Brain pericyte (primary cell): ENCODE measurements around the gene SF3B5.
"Not testable (repeated sequence)": the region's sequence is repeated elsewhere in the genome, so short reads cannot be mapped to it uniquely, and the experiment has no call there.

Experiments
- DNase-seq: peaks from one replicate; pipeline ENCODE4 v3.0.0-alpha.2; 2012; ENCODE audit warnings: low read depth, low spot score

SF3B5 gene

GRCh38 chr6:144095134-144096002 is at the start of gene SF3B5:
Gene SF3B5, minus strand, starts transcription at chr6:144095573. Its CDS starts 76 bp downstream, at chr6:144095497.
- DNase-seq: peak; percentile 99

- DNase-seq: no peak
These were observed 49.6 kb upstream of the SF3B5 start for GRCh38 chr6:144144996-144145395.

GRCh38 chr6:144143878-144144277 is 48.5 kb upstream of the SF3B5 start:
- no peak for DNase-seq

DNA sequence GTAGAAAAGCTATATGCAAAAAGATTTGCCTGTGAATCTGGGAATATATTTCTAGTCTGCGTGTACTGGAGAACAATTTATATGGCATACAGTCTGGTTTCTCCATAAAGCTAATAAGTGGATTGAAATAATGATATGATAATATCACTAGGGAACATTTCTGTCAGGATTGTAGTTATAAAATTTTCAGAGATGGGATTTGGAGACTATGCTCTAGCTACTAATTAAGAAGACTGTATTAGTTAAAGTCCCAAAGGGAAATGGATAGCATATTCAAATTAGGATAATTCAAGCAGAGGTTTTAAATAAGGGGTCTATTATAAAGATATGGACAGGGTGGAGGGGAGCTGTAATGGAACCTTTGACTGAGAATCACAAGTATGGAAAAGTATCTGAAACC is 47.7 kb upstream of the SF3B5 start:
- DNase-seq: no peak

DNA sequence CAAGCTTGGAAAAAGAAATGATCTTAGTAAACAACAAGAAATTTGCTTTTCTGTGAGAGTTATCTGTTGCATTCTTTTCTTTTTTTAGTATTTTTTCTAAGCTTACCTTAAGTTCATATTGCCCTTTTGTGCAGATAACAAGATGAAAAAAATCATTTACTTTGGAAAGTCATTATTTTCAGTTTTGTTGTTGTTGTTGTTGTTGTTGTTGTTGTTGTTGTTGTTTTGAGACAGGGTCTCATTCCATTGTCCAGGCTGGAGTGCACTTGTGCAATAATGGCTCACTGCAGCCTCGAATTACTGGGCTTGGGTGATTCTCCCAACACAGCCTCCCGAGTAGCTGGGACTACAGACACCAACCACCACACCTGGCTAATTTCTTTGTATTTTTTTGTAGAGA is 46.1 kb upstream of the SF3B5 start:
- DNase-seq: no peak

- DNase-seq: no peak
These were observed 45.5 kb upstream of the SF3B5 start for GRCh38 chr6:144140867-144141266.

- no peak for DNase-seq
These were observed 44.4 kb upstream of the SF3B5 start for GRCh38 chr6:144139817-144140216.

GRCh38 chr6:144138542-144138941 is 43.2 kb upstream of the SF3B5 start:
- no peak for DNase-seq

- no peak for DNase-seq
These were observed 39.4 kb upstream of the SF3B5 start for GRCh38 chr6:144134737-144135136.

GRCh38 chr6:144134176-144134575 is 38.8 kb upstream of the SF3B5 start:
- DNase-seq: no peak

GRCh38 chr6:144133225-144133821 is 38.0 kb upstream of the SF3B5 start:
- DNase-seq: no peak

DNA sequence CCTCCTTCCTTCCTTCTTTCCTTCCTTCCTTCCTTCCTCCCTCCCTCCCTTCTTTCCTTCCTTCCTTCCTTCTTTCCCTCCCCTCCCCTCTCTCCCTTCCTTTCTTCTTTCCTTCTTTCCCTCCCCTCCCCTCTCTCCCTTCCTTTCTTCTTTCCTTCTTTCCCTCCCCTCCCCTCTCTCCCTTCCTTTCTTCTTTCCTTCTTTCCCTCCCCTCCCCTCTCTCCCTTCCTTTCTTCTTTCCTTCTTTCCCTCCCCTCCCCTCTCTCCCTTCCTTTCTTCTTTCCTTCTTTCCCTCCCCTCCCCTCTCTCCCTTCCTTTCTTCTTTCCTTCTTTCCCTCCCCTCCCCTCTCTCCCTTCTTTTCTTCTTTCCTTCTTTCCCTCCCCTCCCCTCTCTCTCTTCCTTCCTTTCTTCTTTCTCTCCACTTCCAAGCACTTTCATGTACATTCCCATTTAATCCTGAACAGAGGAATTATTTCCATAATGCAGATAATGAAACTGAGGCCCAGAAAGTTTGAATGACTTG is 36.9 kb upstream of the SF3B5 start:
- not testable (repeated sequence) for DNase-seq

DNA sequence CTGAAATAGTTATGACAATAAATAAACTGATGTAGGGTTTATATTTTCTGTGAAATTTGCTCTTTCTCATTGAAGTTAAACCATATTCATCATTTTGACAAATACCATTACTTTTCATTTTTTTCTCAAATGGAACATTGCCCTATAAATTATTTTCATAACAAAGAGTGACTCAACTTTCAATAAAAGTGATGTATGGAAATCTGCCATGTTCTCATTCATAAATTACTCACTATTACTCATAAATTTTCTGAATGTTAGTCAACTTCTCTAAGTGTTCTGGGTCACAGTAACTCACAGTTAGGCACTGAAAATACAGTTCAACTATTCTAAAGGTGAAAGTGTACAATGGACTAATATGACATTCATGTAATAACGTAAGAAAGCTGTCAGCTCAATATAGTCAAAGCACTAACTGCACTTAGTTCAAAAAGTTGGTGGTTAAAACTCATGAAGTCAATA is 35.9 kb upstream of the SF3B5 start:
- DNase-seq: no peak

GRCh38 chr6:144129469-144129868 is 34.1 kb upstream of the SF3B5 start:
- no peak for DNase-seq

GRCh38 chr6:144127097-144127496 is 31.7 kb upstream of the SF3B5 start:
- DNase-seq: no peak

GRCh38 chr6:144123836-144124235 is 28.5 kb upstream of the SF3B5 start:
- no peak for DNase-seq

DNA sequence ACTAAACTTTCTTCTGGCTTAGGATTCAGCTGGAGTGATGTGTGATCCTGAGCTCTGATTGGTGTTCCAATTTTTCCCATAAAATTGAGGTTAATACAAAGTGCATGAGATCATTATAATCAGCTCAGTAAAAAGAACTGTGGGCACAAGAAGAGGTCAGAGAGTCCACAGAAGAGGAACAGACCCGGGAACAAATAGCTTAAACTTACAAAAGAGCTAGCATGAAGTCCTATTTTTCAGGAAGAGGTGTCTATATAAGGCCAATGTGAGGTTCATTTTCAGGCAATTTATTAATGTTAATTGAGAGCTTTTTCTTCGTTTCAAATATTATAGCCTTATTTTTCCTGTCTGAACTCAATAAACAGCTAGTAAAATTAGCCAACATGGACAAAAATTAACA is 28.0 kb upstream of the SF3B5 start:
- DNase-seq: no peak

DNA sequence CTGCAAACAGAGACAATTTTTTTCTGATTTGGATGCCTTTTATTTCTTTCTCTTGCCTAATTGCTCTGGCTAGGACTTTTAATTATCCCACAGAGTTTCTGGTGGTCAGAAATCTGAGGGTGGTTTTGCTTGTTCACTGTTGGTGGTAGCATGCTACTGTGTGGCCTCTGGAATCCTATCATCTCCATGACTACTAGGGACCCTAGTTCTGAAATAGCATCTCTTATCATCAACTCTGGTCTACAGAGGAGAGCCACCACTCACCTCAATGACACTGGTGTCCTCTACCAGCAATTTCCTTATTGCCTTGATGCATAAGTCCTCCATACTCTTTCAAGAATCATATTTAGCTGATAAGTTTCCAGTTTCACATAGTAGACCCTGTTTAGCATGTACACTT is 27.5 kb upstream of the SF3B5 start:
- DNase-seq: no peak

GRCh38 chr6:144119376-144119775 is 24.0 kb upstream of the SF3B5 start:
- no peak for DNase-seq

DNA sequence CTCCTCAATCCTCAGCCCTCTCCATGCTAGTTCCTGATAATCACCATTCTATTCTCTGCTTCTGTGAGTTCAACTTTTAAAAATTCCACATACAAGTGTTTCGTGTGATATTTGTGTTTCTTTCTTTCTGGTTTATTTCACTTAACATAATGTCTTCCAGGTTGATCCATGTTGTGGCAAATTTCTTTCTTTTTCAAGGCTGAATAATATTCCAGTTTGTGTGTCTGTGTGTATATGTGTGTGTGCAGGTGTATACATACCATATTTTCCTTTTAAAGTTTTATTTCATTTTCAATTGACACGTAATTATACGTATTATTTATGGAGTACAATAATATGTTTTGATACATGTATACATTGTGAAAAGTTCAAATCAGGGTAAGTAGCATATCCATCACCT is 19.8 kb upstream of the SF3B5 start:
- no peak for DNase-seq

GRCh38 chr6:144113366-144113765 is 18.0 kb upstream of the SF3B5 start:
- no peak for DNase-seq

DNA sequence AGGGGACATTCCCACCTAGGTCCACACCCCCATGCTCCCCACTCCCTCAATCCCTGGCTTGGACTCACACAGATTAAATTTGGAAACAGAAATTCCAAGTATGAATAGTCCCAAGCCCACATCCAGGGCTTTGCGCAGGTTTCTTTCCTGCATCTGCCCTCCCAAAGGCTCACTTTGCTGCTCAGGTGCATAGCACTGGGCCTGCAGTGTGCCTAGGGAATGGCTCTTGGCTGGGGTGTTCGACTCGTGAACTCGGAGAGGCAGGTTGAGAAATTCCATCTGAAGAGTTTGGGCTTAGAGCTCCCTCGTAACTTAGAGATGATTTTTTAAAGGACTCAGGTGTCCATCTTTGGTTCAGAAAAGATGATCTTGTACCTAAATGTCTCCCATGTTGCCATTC is 14.8 kb upstream of the SF3B5 start:
- no peak for DNase-seq

DNA sequence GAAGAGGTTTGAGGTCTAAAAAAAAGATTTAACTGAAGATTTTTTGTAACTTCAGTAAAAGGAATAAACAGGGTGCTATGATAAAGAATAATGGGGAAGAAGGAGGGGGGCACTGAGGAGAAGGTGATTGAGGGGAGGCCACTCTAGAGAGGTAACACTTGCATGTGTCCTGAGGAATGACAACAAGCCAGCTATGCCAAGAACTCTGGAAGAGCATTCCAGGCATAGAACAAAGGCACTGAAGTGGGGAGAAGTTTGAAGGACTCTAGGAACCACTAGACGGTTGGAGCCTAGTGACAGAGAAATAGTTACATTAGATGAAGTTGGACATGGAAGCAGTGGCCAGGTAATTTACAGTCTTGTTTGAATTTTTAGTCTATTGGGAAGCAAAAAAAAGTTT is 10.8 kb upstream of the SF3B5 start:
- DNase-seq: no peak
